T-helper 22 cell (primary cell): ENCODE data around the gene ZC3H12C.

Source experiments
- DNase-seq: peaks from one replicate; pipeline ENCODE4 v3.0.0-alpha.2; 2020; ENCODE audit warnings: low read depth

Gene ZC3H12C

DNA sequence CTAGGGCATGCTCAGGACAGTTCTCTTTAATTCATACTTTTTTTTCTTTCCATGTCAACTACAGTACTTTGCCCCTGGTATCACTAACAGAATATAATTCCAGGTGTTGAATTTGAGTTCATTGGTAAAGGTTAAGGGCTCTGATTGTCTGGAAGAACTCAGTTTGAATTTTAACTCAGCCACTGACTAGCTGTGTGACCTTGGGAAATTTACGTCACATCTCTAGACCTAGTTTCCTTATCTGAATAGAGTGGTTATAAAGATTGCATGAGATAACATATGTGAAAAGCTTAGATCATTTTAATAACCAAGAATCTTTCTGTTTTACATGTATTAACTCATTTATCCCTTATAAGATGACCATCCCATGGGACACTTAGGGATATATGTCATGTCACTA lies 15.8 kb upstream of the ZC3H12C start:
- no peak for DNase-seq

- DNase-seq = no peak
These were observed 15.3 kb upstream of the ZC3H12C start for GRCh38 chr11:110077831-110078325.

DNA sequence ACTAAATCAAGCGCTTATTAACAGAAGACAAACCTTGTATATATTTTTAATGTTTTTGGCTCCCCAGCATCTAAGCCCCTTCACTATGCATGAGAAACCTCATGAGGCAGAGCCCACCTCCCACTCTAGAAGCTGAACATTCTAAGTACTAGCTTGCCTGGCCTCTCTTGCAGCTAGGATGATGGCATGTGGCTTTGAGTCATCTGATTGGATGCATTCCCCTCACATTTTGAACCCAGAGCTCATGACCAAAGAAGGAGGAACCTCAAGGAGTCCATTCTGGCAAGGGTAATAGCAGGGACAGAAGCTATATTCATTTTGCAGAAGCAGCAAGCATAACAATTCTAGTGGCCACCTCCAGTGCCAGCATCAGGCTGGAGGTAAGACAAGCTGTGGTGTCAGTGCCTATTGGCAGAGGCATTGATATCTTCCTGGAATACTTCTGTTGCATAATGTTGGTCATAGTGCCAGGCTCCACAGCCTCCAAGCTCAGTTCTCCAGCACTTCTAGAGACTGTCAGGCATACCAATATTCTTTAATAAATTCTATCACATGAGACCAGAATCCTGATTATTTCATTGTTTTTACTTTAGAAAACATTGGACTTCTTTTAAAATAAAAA lies 14.2 kb upstream of the ZC3H12C start:
- DNase-seq = no peak

DNA sequence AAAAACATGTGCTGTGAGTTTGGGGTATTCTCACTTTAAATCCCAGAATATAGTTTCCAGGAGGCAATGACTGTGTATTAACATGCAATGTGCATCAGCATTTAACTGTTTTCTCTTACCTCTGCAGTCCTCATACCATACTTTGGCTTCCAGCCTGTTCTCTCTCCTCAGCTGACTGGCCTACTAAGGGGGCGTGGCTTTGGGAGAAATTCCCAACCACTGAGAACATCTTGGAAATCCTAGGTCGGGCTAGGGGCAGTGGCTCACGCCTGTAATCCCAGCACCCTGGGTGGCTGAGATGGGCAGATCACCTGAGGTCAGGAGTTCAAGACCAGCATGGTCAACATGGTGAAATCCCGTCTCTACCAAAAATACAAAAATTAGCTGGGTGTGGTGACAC lies 13.5 kb upstream of the ZC3H12C start:
- no peak for DNase-seq

DNA sequence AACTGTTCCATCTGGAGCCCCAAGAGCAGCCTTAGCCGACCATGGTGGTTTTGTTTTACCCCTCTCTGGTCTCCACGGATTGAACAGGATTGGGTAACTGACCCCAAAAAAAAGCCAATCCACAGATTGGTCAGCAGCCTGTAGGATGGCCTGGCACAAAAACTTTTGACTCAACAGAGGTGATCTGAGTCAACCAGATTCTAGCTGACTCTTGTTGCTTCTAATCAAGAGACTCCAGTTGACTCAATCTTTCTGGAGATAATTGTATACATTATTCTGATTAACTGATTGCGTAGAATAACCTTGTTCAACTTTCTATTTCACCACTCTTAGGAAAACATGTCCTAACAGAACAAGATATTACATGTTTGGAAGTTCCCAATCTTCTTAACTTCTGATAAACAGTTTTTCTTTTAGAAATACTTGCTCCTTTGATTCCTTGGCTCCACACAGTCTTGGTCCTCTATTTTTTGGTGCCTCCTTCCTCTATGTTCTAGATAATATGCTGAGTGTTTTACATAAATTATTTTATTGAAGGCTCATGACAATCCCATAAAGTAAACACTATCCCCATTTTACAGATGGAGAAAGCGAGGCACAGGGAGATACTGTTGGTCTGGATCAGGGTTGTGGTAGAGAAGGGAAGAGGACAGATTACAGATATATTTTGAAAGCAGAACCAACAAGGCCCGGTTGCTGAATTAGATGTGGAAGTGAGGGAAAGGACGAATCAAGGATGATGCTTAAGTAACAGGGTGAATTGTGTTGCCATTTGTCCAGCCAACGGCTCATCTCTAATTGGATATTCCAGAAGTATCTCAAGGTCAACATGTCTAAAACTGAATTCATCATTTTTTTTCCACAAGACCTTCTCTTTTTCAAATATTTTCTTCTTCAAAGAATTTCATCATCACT lies 11.5 kb upstream of the ZC3H12C start:
- DNase-seq = no peak

GRCh38 chr11:110082899-110083298 lies 10.3 kb upstream of the ZC3H12C start:
- DNase-seq = no peak

DNA sequence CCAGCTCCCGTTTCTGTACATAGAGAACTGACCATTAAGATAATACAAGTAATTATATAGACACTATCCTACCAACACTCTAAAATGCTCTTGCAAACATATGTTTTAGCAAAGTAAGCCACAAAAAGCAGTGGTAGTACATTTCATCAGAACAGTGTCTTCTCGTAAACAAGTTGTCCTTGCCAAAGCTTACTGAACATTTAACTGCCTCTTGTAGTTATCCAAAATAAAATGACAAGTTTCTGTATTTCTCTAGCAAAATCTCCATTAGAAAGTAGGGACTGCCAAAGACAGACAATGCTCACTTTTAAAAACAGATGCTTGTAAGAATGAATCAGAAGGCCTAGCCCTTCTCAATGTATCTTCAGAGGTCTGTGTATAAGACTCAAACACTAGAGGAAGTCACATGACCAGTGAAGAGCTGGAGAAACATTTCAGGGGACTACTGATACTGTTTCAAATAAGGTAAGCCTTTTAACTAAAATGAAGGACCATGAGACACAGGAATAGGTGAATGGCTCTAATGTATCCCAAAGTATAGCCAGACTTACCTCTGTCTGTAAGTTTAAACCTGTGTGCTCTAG lies 7.8 kb upstream of the ZC3H12C start:
- no peak for DNase-seq

GRCh38 chr11:110086892-110087309 lies 6.3 kb upstream of the ZC3H12C start:
- no peak for DNase-seq

DNA sequence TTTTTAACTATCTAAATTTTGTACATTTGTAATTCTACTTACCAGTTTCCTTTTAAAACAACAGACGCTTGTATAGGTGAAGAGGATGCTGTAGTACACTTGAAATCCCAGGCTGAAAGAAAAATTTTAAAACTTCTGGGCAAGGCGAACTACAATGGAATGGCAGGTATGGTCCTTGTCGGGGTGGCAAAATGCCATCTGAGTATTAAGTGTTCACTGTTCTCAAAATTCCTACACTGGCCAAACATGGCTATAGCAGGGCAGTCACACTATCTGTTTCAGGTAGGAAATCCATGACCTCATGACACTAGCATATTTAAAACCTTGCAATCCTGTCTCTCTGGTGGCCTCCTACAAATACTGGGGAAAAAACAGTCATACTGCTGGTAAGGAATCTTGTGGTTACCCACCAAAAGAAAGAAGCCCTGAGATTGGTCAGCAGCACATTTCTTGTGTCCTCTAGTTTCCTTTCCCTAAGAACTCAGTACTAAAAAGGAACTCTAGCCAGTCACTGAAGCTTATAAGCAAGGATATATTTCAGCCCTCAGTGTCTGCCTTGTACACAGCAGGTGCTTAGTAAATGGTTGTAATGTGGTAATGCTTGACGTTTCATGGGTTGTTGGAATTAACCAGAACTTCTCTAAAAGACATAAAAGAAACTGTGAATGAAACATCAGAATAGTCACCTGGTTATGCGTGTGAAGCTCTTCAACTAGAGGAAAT lies 5.2 kb upstream of the ZC3H12C start:
- no peak for DNase-seq

- no peak for DNase-seq
These were observed 4.5 kb upstream of the ZC3H12C start for GRCh38 chr11:110088535-110089344.

DNA sequence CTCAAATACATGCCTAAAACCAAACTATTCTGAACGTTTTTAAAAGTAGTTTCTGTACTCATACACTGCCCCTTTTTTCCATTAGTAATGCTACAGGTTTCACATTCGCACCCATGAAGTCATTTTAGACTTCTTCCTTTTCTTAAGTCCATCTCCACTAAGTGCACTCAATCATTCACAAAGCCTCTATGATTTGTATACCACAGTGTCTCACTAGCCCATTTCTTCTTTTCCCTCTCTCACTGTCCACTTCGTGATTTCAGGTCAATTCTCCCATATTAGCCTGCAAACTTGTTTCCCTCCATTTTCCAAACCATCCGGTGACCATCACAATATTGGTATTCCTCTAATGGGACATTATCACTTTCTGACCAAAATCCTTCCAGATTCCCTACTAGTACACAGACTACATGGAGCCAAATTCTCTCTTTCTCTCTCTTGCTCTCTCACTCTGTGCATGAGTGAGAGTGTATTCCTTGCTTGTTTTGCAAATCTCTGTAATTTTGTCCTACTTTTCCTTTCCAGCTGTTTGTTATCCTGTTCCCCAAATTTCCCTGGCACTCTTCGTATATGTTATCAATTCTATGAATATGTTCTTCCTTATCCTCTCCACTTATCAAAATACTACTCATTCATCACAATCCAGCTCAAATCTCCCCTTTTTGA lies 3.4 kb upstream of the ZC3H12C start:
- DNase-seq = no peak

DNA sequence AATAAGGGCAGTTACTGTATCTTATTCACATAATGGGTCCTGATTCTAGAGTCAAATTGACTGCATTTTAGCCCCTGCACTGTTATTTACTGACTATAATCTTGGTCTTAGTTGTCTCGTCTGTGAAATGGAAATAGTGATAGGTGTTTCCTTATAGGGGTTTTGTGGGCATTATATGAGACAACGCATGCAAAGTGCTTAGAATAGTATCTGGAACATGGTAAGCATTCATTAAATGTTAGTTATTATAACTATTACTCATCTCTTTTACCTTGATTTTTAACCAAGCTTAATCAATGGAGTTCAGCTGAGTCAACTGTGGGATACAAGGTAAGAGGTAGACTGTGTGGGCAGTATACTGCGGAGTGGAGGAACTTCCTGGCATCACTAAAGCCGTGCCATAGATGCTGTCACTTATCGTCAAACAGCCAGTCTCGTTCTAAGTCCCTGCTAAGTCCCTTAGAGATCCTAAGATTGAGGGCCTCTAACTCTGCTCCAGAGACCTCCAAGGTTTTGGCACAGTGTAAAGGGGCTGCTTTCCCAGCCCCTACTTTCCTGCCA lies 2.6 kb upstream of the ZC3H12C start:
- DNase-seq = no peak

GRCh38 chr11:110092111-110092514 lies 1.1 kb upstream of the ZC3H12C start:
- DNase-seq = no peak

GRCh38 chr11:110093407-110094297 lies 460 bp downstream of the ZC3H12C start:
- DNase-seq = no peak

- DNase-seq = no peak
These were observed 1.4 kb downstream of the ZC3H12C start for GRCh38 chr11:110094298-110095285.

GRCh38 chr11:110095554-110095953 lies 2.4 kb downstream of the ZC3H12C start:
- DNase-seq = no peak

- no peak for DNase-seq
These were observed 3.3 kb downstream of the ZC3H12C start for GRCh38 chr11:110096496-110096895.

- DNase-seq = no peak
These were observed 4.3 kb downstream of the ZC3H12C start for GRCh38 chr11:110097459-110098012.
